K562 (cell line): ENCODE results near the gene DHX38. TPM values are rescaled to one million over a fixed set of nuclear protein-coding genes. Genes with fewer than 3 reads are reported as not detected.
A peak's percentile ranks its signal among the peaks of the same experiment; 100 is the strongest.

ENCODE experiments used
- BACH1 ChIP-seq: fragments of 200-800 bp; sonication (Bioruptor generic); IDR thresholded peaks from 2 replicates; pipeline ENCODE4 v1.6.1; 2016; ENCODE audit warnings: missing genetic modification characterization, missing compliant biosample characterization
- CBFA2T2 ChIP-seq: fragments of 450-650 bp; conservative IDR thresholded peaks from 2 replicates; pipeline ENCODE4 v1.6.1; 2017; ENCODE audit warnings: mild to moderate bottlenecking
- ETV6 ChIP-seq, 3 experiments: fragments of 150-350 bp in 1 of 3; sonication (generic) in 1 of 3; formaldehyde crosslinking in 1 of 3; IDR thresholded peaks; 2 replicates each; pipeline versions ENCODE4 v1.6.1 to v1.8.0; 2014 to 2022; ENCODE audit warnings: borderline replicate concordance in 2 of 3, low read depth in 2 of 3, antibody characterized with exemption in 1 of 3, low read length in 1 of 3, mild to moderate bottlenecking in 1 of 3, missing genetic modification reagents in 1 of 3
- JUND ChIP-seq, 2 experiments: IDR thresholded peaks; 2 replicates in 1 of 2; 3 replicates in 1 of 2; pipeline ENCODE4 v1.6.1; 2011; ENCODE audit warnings: borderline replicate concordance in 2 of 2, low read depth in 2 of 2, low read length in 2 of 2, improper control_type of control experiment in 1 of 2, missing biosample characterization in 1 of 2, missing genetic modification characterization in 1 of 2, missing genetic modification reagents in 1 of 2
- MGA ChIP-seq: fragments of 450-650 bp; IDR thresholded peaks from 2 replicates; pipeline ENCODE4 v1.6.1; 2016; ENCODE audit warnings: mild to moderate bottlenecking, moderate library complexity
- MITF ChIP-seq: IDR thresholded peaks from 2 replicates; pipeline ENCODE4 v1.6.1; 2014; ENCODE audit warnings: antibody characterized with exemption
- RBBP5 ChIP-seq: fragments of 200-600 bp; sonication (generic); IDR thresholded peaks from 2 replicates; pipeline ENCODE4 v1.6.1; 2012; ENCODE audit warnings: borderline replicate concordance, mild to moderate bottlenecking, low read length, control low read depth, inconsistent platforms; ENCODE audit not compliant: insufficient read depth, poor library complexity, severe bottlenecking
- ZFP1 ChIP-seq: fragments of 450-650 bp; formaldehyde crosslinking; IDR thresholded peaks from 2 replicates; pipeline ENCODE4 v1.4.0; 2020; ENCODE audit warnings: mild to moderate bottlenecking, mixed read lengths
- ZNF253 ChIP-seq: fragments of 250-450 bp; sonication (Bioruptor Pico); conservative IDR thresholded peaks from 2 replicates; pipeline ENCODE4 v1.6.1; 2021; ENCODE audit warnings: mild to moderate bottlenecking
- ZNF589 ChIP-seq: fragments of 200-800 bp; sonication (Bioruptor generic); IDR thresholded peaks from 2 replicates; pipeline ENCODE4 v1.6.1; 2016; ENCODE audit warnings: low read depth, missing genetic modification characterization, missing compliant biosample characterization
- polyA plus RNA-seq, 8 experiments: library from polyadenylated mRNA; depleted of rRNA in 4 of 8; stranded (reverse) in 5 of 8; unstranded in 3 of 8; fragments of >200 nt; fragmentation: Nextera tagmentation in 2 of 8; fragmentation: Illumina TruSeq in 1 of 8; extraction: Ambion mirVana in 2 of 8; extraction: Trizol in 1 of 8; gene quantifications; 2 replicates each; pipeline versions ENCODE4 v1.2.1 to v1.2.3, GENCODE V29; 2011 to 2014; ENCODE audit warnings: inconsistent platforms in 1 of 8, missing spikeins in 1 of 8
- total RNA-seq, 7 experiments: library from RNA; depleted of rRNA in 6 of 7; stranded (reverse); fragments of >200 nt in 6 of 7; fragmentation: Illumina TruSeq in 2 of 7; extraction: Trizol in 2 of 7; gene quantifications; 2 replicates each; pipeline versions ENCODE4 v1.2.1 to v1.2.3, GENCODE V29; 2011 to 2021; ENCODE audit warnings: low replicate concordance in 1 of 7
- TF ChIP-seq, protein P1 (sequence below): sonication (generic); formaldehyde crosslinking; IDR thresholded peaks from 2 replicates; pipeline ENCODE4 v1.8.1; 2022; ENCODE audit warnings: missing genetic modification reagents

DHX38 gene
- total and polyA plus RNA-seq, 9 of the 15 experiments (the other 6 are each of a cell fraction or from before 2014, with no cell fraction given) = 2.8 to 76.8 (median 40.8) TPM

GRCh38 chr16:72093448-72094265, at the start of gene DHX38, which contains the start of gene TXNL4B (continued):
- TF ChIP-seq MGA = no peak
- TF ChIP-seq CBFA2T2 = no peak
- TF ChIP-seq ZFP1 = no peak
- TF ChIP-seq, protein P1, sequence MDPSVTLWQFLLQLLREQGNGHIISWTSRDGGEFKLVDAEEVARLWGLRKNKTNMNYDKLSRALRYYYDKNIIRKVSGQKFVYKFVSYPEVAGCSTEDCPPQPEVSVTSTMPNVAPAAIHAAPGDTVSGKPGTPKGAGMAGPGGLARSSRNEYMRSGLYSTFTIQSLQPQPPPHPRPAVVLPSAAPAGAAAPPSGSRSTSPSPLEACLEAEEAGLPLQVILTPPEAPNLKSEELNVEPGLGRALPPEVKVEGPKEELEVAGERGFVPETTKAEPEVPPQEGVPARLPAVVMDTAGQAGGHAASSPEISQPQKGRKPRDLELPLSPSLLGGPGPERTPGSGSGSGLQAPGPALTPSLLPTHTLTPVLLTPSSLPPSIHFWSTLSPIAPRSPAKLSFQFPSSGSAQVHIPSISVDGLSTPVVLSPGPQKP = no peak
- TF ChIP-seq ZNF253 (CRISPR knock-in tag) = no peak
- no peak for TF ChIP-seq MITF
- TF ChIP-seq ETV6 (IDR thresholded peaks at IDR 0.05; ENCODE audit: borderline replicate concordance in 1 of 2, low read depth in 2 of 2, low read length in 1 of 2) = no peak
- no peak for TF ChIP-seq ETV6 (CRISPR knock-in tag; IDR thresholded peaks at IDR 0.05; ENCODE audit: borderline replicate concordance)
- no peak for TF ChIP-seq BACH1 (tag)
- 0 out of 2 replicates have a peak, but pooled peaks have one; percentile 29 for TF ChIP-seq ZNF589 (CRISPR knock-in tag)
- peak; percentile 59 for TF ChIP-seq RBBP5
- no peak; the same call in none of the 2 replicates for TF ChIP-seq JUND (IDR thresholded peaks at IDR 0.05; ENCODE audit: borderline replicate concordance, low read depth, low read length)
- peak; percentile 41; the same call in 1 of the 3 replicates for TF ChIP-seq JUND (tag; IDR thresholded peaks at IDR 0.05; ENCODE audit: borderline replicate concordance, low read depth, low read length)
